B cell (primary cell): ENCODE data around the gene SKAP2. TPM values are rescaled to one million over a fixed set of nuclear protein-coding genes. Genes with fewer than 3 reads are reported as not detected.

Experiments
- ATAC-seq: fragments of 200-7000 bp; cut with Tn5 transposase; one replicate; pipeline ENCODE4 v1.10.0; 2021; ENCODE audit warnings: low read depth, mild to moderate bottlenecking, moderate number of reproducible peaks, moderate library complexity
- CTCF ChIA-PET: fragments of 350-600 bp; sonication (Branson Sonifier 250); formaldehyde crosslinking; loops from one replicate; lab custom pipeline; 2021; ENCODE audit warnings: antibody characterized with exemption, inconsistent platforms; lab: Charles Lee
- POLR2A ChIA-PET: fragments of 350-600 bp; sonication (Branson Sonifier 250); formaldehyde crosslinking; loops from one replicate; lab custom pipeline; 2021; ENCODE audit warnings: antibody characterized with exemption; lab: Charles Lee
- DNase-seq: peaks from one replicate; pipeline ENCODE4 v3.0.0; 2013
- H2AFZ ChIP-seq: 2 replicates; pipeline ENCODE4 v1.6.1; 2012; ENCODE audit warnings: mild to moderate bottlenecking, low read depth, low read length; ENCODE audit not compliant: insufficient read depth, poor library complexity, severe bottlenecking
- H3K27ac ChIP-seq, 2 donors: 1 replicate in 1 of 2; 2 replicates in 1 of 2; pipeline ENCODE4 v1.5.1; 2012 to 2013; ENCODE audit warnings: low read length in 2 of 2, mild to moderate bottlenecking in 2 of 2, moderate library complexity in 1 of 2
- H3K27me3 ChIP-seq, 4 experiments: fragments of 200-600 bp in 1 of 4; sonication (generic) in 1 of 4; replicated peaks in 1 of 4; 1 replicate in 2 of 4; 2 replicates in 2 of 4; pipeline versions ENCODE4 v1.6.1 to v1.7.0; 2013 to 2016; ENCODE audit warnings: low read length in 3 of 4, mild to moderate bottlenecking in 2 of 4, mixed read lengths in 1 of 4, moderate library complexity in 1 of 4; ENCODE audit not compliant: insufficient read depth in 4 of 4, control insufficient read depth in 3 of 4; ENCODE audit errors: control extremely low read depth in 1 of 4
- H3K36me3 ChIP-seq, 2 experiments: replicated peaks in 1 of 2; 1 replicate in 1 of 2; 2 replicates in 1 of 2; pipeline versions ENCODE4 v1.6.1 to v1.7.1; 2013; ENCODE audit warnings: low read length in 1 of 2; ENCODE audit not compliant: insufficient read depth in 2 of 2, control insufficient read depth in 1 of 2; ENCODE audit errors: control extremely low read depth in 1 of 2, extremely low read depth in 1 of 2
- H3K4me1 ChIP-seq, 2 donors: fragments of 200-600 bp in 1 of 2; sonication (generic) in 1 of 2; 1 replicate in 1 of 2; 2 replicates in 1 of 2; pipeline versions ENCODE4 v1.5.1 to v1.6.1; 2013 to 2017; ENCODE audit warnings: low read length in 2 of 2; ENCODE audit not compliant: control insufficient read depth in 2 of 2, insufficient read depth in 2 of 2
- H3K4me2 ChIP-seq: replicated peaks from 2 replicates; pipeline ENCODE3; 2012; ENCODE audit warnings: mild to moderate bottlenecking, low read depth, low read length; ENCODE audit not compliant: poor library complexity, severe bottlenecking
- H3K4me3 ChIP-seq, 5 experiments: fragments of 200-600 bp in 1 of 5; sonication (generic) in 1 of 5; 1 replicate in 3 of 5; 2 replicates in 2 of 5; pipeline versions ENCODE4 v1.5.1 to v1.7.0; 2011 to 2016; ENCODE audit warnings: low read length in 4 of 5, mild to moderate bottlenecking in 4 of 5, low read depth in 2 of 5, control low read depth in 1 of 5, moderate library complexity in 1 of 5; ENCODE audit not compliant: insufficient read depth in 1 of 5; ENCODE audit errors: control extremely low read depth in 1 of 5, extremely low read depth in 1 of 5
- H3K79me2 ChIP-seq: fragments of 200-600 bp; sonication (generic); one replicate; pipeline ENCODE4 v1.6.0; 2016; ENCODE audit warnings: low read length; ENCODE audit not compliant: control insufficient read depth, insufficient read depth
- H3K9ac ChIP-seq: fragments of 200-600 bp; sonication (generic); 2 replicates; pipeline ENCODE4 v1.6.1; 2017; ENCODE audit warnings: mild to moderate bottlenecking, low read length, moderate library complexity
- H3K9me3 ChIP-seq, 3 donors: one replicate each; pipeline versions ENCODE4 v1.6.1 to v1.7.1; 2013; ENCODE audit warnings: low read length in 2 of 3; ENCODE audit not compliant: control insufficient read depth in 2 of 3, insufficient read depth in 1 of 3; ENCODE audit errors: control extremely low read depth in 1 of 3
- H4K20me1 ChIP-seq: 2 replicates; pipeline ENCODE4 v1.6.0; 2012; ENCODE audit warnings: mild to moderate bottlenecking, low read length; ENCODE audit not compliant: insufficient read depth, control insufficient read depth, poor library complexity, severe bottlenecking
- H3K27ac Mint-ChIP-seq: one replicate; pipeline ENCODE4 v1.8.0; 2021; ENCODE audit warnings: mixed read lengths
- H3K27me3 Mint-ChIP-seq: one replicate; pipeline ENCODE4 v1.8.0; 2021; ENCODE audit warnings: mixed read lengths
- H3K4me1 Mint-ChIP-seq: one replicate; pipeline ENCODE4 v1.8.0; 2021; ENCODE audit warnings: mixed read lengths
- H3K4me3 Mint-ChIP-seq: one replicate; pipeline ENCODE4 v1.8.0; 2021; ENCODE audit warnings: mixed read lengths
- H3K9me3 Mint-ChIP-seq: one replicate; pipeline ENCODE4 v1.8.0; 2022; ENCODE audit warnings: mixed read lengths; ENCODE audit not compliant: insufficient read depth
- CTCF ChIP-seq: fragments of 200-600 bp; IDR thresholded peaks from one replicate; pipeline ENCODE4 v1.8.0; 2022; ENCODE audit warnings: antibody characterized with exemption, mild to moderate bottlenecking
- EZH2 ChIP-seq: IDR thresholded peaks from 2 replicates; pipeline ENCODE4 v1.6.1; 2012; ENCODE audit warnings: borderline replicate concordance, low read depth, mild to moderate bottlenecking, moderate library complexity, low read length; ENCODE audit not compliant: insufficient read depth, poor library complexity, severe bottlenecking
- WGBS: methylation state at CpG from one replicate; pipeline ENCODE4 v1.1.5; 2013; ENCODE audit warnings: missing lambda C conversion rate; ENCODE audit not compliant: insufficient coverage; 5-methylcytosine and 5-hydroxymethylcytosine counted together
- intact Hi-C: fragments of 100-400 bp; cut with micrococcal nuclease; formaldehyde crosslinking; loops from one replicate; pipeline ENCODE4 v1.10.0; 2022
- polyA minus RNA-seq: library from RNA; depleted of rRNA, polyadenylated mRNA; stranded (reverse); fragments of >200 nt; gene quantifications from 2 replicates; pipeline ENCODE4 v1.2.3, GENCODE V29; 2012
- polyA plus RNA-seq: library from polyadenylated mRNA; depleted of rRNA; stranded (reverse); fragments of >200 nt; gene quantifications from 2 replicates; pipeline ENCODE4 v1.2.3, GENCODE V29; 2012
- total RNA-seq, 2 donors: library from RNA; stranded (reverse); fragments of 120-200 nt in 1 of 2; gene quantifications; 1 replicate in 1 of 2; 2 replicates in 1 of 2; pipeline versions ENCODE4 v1.2.3 to v1.2.4, GENCODE V29; 2013 to 2022

Gene SKAP2, protein sequence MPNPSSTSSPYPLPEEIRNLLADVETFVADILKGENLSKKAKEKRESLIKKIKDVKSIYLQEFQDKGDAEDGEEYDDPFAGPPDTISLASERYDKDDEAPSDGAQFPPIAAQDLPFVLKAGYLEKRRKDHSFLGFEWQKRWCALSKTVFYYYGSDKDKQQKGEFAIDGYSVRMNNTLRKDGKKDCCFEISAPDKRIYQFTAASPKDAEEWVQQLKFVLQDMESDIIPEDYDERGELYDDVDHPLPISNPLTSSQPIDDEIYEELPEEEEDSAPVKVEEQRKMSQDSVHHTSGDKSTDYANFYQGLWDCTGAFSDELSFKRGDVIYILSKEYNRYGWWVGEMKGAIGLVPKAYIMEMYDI
- total RNA-seq (53.4 and 58.4 TPM in 2 replicates), polyA plus RNA-seq (11.9 and 12.8 TPM in 2 replicates), polyA minus RNA-seq (10.5 and 17.3 TPM in 2 replicates)
- 62.9 TPM for total RNA-seq (2013)

DNA sequence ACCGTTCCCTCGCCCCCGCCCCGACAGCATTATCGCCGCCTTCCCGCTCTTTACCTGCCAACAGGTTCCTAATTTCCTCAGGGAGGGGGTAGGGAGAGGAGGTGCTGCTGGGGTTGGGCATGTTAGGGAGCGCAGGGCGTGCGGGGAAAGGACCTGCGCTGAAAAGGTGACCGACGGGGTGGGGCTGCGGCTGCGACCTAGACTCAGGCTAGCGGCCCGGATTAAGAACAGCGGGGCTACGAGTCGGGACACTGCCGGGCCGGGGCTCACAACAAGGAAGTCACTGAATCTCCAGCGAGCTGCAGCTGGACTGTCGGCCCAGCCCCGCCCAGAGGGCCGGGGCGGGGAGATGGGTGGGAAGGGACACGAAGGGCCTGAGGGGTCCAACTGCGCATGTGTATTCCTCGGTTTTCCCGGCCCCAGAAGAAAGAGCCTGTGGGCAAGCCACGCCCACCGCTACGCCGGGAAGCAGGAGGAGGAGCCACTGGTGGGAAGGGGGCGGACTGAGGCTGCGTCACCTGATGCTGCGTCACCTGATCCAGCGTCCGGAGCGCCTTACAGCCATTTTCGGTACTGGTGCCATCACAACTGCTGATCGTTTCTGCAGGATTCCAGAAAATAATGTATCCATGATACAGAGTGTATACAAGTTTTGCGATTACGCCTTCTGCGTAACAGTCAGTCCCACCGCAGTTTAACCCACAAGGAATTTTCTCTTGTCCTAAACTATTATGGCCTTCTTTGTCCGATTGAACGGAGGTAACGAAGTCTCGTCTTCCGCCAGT lies at the start of gene SKAP2:
Gene SKAP2 (minus strand): TSS at position 282 of the 785 bp plus-strand sequence. CDS start 161 bp downstream, at position 121.
- WGBS: 1% methylated on average over 41 of the region's 52 CpGs
- Histone ChIP-seq H3K79me2 (peaks cover 43% of the 10 kb centered on the region), H3K4me3 (peak within 1 kb of the TSS; percentile 73 to 95 (median 90)), H3K27me3 (no peaks in the 10 kb centered on the region), H3K27ac (peak within 1 kb of the TSS; percentile 95), H4K20me1 (no peaks in the 10 kb centered on the region), H3K4me2 (peak within 1 kb of the TSS; percentile 83), H3K36me3 (peaks cover 0 to 1% of the 10 kb centered on the region in 2 experiments), H2AFZ (peak within 1 kb of the TSS; percentile 91), H3K4me1 (peaks cover 0 to 23% of the 10 kb centered on the region in 2 donors), H3K9me3 (no peaks in the 10 kb centered on the region), H3K9ac (peak within 1 kb of the TSS; percentile 85)
- Mint-ChIP-seq H3K4me1 (peaks cover 41% of the 10 kb centered on the region), H3K9me3 (no peaks in the 10 kb centered on the region), H3K27me3 (no peaks in the 10 kb centered on the region), H3K4me3 (peak within 1 kb of the TSS; percentile 100), H3K27ac (peak within 1 kb of the TSS; percentile 98)
- POLR2A ChIA-PET: interaction anchor here (0.6 kb wide), 1 partner anchor 534 kb away, joined by 4 read pairs; no protein-coding TSS in a partner anchor
- no peak for TF ChIP-seq EZH2
- no peak for TF ChIP-seq CTCF
- intact Hi-C loops: loop anchor here (1.0 to 10.0 kb wide), 8 partner anchors 11 to 970 kb away; partner anchors contain the start of genes HIBADH, HOXA4 and NFE2L3
- ATAC-seq (peak; percentile 85), DNase-seq (peak; percentile 97)
- CTCF ChIA-PET: interaction anchor here (0.9 to 1.5 kb wide), 2 partner anchors 10 to 287 kb away, joined by 3 to 8 read pairs; partner anchors contain the start of gene HOXA3
